NK-92 (cell line): ENCODE results near the gene PFAS.

Experiments used
- DNase-seq: peaks from one replicate; lab custom pipeline; 2025; ENCODE audit not compliant: unreplicated experiment; lab: John Stamatoyannopoulos, UW

The PFAS gene

GRCh38 chr17:8300226-8300625 is 51.1 kb downstream of the PFAS start:
- DNase-seq: no peak

- no peak for DNase-seq
Observed at GRCh38 chr17:8300627-8301242, 51.6 kb downstream of the PFAS start.

- DNase-seq: no peak
Observed at GRCh38 chr17:8310601-8311123, 61.6 kb downstream of the PFAS start.

GRCh38 chr17:8311131-8311790 is 62.2 kb downstream of the PFAS start:
- DNase-seq: no peak

GRCh38 chr17:8312251-8312650 is 63.2 kb downstream of the PFAS start:
- DNase-seq: no peak

- DNase-seq: no peak
Observed at GRCh38 chr17:8312726-8313600, 63.9 kb downstream of the PFAS start.

GRCh38 chr17:8314797-8315763 is 66.0 kb downstream of the PFAS start:
- no peak for DNase-seq

GRCh38 chr17:8315764-8316217 is 66.7 kb downstream of the PFAS start:
- no peak for DNase-seq

- no peak for DNase-seq
Observed at GRCh38 chr17:8318010-8318935, 69.2 kb downstream of the PFAS start.
